Esophagus muscularis mucosa (tissue), 3 donors: Measurements from ENCODE around the gene ACAA1.

Experiments used
- POLR2AphosphoS5 ChIP-seq, 2 donors: sonication (generic); formaldehyde crosslinking; IDR thresholded peaks; one replicate each; pipeline ENCODE4 v1.6.1; 2017; ENCODE audit warnings: antibody characterized with exemption in 2 of 2
- TF ChIP-seq, protein P1 (sequence below), 3 experiments: fragments of 200-600 bp in 2 of 3; fragments of 450-650 bp in 1 of 3; sonication (generic) in 2 of 3; IDR thresholded peaks; one replicate each; pipeline ENCODE4 v1.5.1; 2017 to 2019; ENCODE audit warnings: antibody characterized with exemption in 3 of 3, mild to moderate bottlenecking in 2 of 3, moderate library complexity in 1 of 3

DNA sequence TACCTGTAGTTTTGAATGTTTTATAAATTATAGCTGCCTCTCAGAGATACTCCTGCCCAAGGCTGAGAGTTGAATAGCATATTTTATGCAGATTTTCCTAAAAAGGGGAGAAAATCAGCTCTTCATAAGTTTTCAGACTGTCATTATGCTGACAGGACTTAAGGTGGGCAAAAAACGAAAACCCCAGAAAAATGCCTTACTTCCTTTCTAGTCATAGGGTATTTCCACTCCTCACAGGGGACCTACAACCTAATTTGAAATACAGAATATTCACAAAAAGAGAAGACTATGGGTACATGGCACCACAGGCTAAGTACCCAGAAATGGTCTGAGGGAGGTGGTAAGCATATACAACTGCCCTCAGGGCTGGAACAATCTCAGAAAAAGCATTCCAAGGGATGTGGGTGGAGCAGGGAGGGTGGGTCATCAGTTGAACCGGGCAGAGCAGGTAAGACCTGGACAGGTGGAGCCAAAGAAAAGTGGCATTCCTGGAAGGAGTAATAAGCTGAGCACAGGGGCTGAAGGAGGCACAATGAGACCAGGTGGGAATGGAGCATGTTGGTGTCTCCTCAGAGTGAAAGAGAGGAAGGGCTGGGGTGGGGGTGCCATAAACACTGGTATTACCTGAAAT, 17.8 kb upstream of the ACAA1 start:
- TF ChIP-seq, protein P1, sequence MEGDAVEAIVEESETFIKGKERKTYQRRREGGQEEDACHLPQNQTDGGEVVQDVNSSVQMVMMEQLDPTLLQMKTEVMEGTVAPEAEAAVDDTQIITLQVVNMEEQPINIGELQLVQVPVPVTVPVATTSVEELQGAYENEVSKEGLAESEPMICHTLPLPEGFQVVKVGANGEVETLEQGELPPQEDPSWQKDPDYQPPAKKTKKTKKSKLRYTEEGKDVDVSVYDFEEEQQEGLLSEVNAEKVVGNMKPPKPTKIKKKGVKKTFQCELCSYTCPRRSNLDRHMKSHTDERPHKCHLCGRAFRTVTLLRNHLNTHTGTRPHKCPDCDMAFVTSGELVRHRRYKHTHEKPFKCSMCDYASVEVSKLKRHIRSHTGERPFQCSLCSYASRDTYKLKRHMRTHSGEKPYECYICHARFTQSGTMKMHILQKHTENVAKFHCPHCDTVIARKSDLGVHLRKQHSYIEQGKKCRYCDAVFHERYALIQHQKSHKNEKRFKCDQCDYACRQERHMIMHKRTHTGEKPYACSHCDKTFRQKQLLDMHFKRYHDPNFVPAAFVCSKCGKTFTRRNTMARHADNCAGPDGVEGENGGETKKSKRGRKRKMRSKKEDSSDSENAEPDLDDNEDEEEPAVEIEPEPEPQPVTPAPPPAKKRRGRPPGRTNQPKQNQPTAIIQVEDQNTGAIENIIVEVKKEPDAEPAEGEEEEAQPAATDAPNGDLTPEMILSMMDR (IDR thresholded peaks at IDR 0.05): no peak
- no peak for TF ChIP-seq POLR2AphosphoS5 (IDR thresholded peaks at IDR 0.05)
